HEK293 (cell line): ENCODE measurements around the gene TREH.
"Not testable (repeated sequence)": the region's sequence is repeated elsewhere in the genome, so short reads cannot be mapped to it uniquely, and the experiment has no call there.

ENCODE experiments used
- CTCF ChIA-PET: fragments of 350-600 bp; formaldehyde crosslinking; extraction: SDS; loops from one replicate; lab custom pipeline; 2021; ENCODE audit warnings: antibody characterized with exemption; lab: Yijun Ruan, JAX
- POLR2A ChIA-PET: fragments of 300-600 bp; formaldehyde crosslinking; extraction: SDS; loops from one replicate; lab custom pipeline; 2020; ENCODE audit warnings: antibody characterized with exemption, inconsistent platforms; lab: Yijun Ruan, JAX
- H3K27ac ChIP-seq: fragments of 200-500 bp; sonication (Bioruptor generic); 2 replicates; pipeline ENCODE4 v1.5.1; 2014; ENCODE audit warnings: low read depth, low read length, control low read depth, inconsistent platforms; ENCODE audit errors: extremely low read depth
- H3K36me3 ChIP-seq, 2 experiments: fragments of 200-500 bp in 1 of 2; sonication (Bioruptor generic) in 1 of 2; 1 replicate in 1 of 2; 2 replicates in 1 of 2; pipeline ENCODE4 v1.5.1; 2014 to 2017; ENCODE audit warnings: inconsistent platforms in 2 of 2, low read length in 2 of 2; ENCODE audit not compliant: control insufficient read depth in 2 of 2, insufficient read depth in 1 of 2
- H3K4me1 ChIP-seq: fragments of 200-500 bp; sonication (Bioruptor generic); 2 replicates; pipeline ENCODE4 v1.5.1; 2014; ENCODE audit warnings: mild to moderate bottlenecking, low read length, inconsistent platforms; ENCODE audit not compliant: control insufficient read depth, insufficient read depth
- H3K4me3 ChIP-seq: 2 replicates; pipeline ENCODE4 v1.5.1; 2011; ENCODE audit warnings: low read depth, mild to moderate bottlenecking, control low read depth, low read length, moderate library complexity
- H3K9me3 ChIP-seq: fragments of 200-500 bp; sonication (Bioruptor generic); 2 replicates; pipeline ENCODE4 v1.5.1; 2014; ENCODE audit warnings: low read depth, low read length, inconsistent platforms; ENCODE audit not compliant: control insufficient read depth, insufficient read depth
- IKZF3 ChIP-seq: fragments of 450-650 bp; IDR thresholded peaks from 2 replicates; pipeline ENCODE4 v1.5.0; 2018; ENCODE audit warnings: missing biosample characterization, mild to moderate bottlenecking, missing genetic modification characterization, moderate library complexity
- KLF1 ChIP-seq: fragments of 450-650 bp; formaldehyde crosslinking; IDR thresholded peaks from 2 replicates; pipeline ENCODE4 v1.5.1; 2016; ENCODE audit warnings: missing biosample characterization, missing genetic modification characterization
- RBAK ChIP-seq: fragments of 450-650 bp; formaldehyde crosslinking; IDR thresholded peaks from 2 replicates; pipeline ENCODE4 v1.5.1; 2016; ENCODE audit warnings: missing biosample characterization, missing genetic modification characterization
- SALL2 ChIP-seq: fragments of 450-650 bp; formaldehyde crosslinking; IDR thresholded peaks from 2 replicates; pipeline ENCODE4 v1.5.0; 2017; ENCODE audit warnings: missing biosample characterization, mild to moderate bottlenecking, missing genetic modification characterization, borderline replicate concordance
- ZNF324 ChIP-seq: fragments of 450-650 bp; formaldehyde crosslinking; IDR thresholded peaks from 2 replicates; pipeline ENCODE4 v1.5.1; 2016; ENCODE audit warnings: missing biosample characterization, missing genetic modification characterization
- ZNF416 ChIP-seq: fragments of 450-650 bp; formaldehyde crosslinking; IDR thresholded peaks from 2 replicates; pipeline ENCODE4 v1.5.1; 2016; ENCODE audit warnings: missing biosample characterization, missing genetic modification characterization

The TREH gene

GRCh38 chr11:118679483-118679882 is at the start of gene TREH:
TREH (minus strand) TSS chr11:118679650; CDS start chr11:118679627, 23 bp downstream.
- no peak for TF ChIP-seq SALL2 (tag by site-specific recombination)
- TF ChIP-seq ZNF416 (tag by site-specific recombination): no peak
- no peak for TF ChIP-seq IKZF3 (tag by site-specific recombination)
- no peak for TF ChIP-seq KLF1 (tag by site-specific recombination)
- TF ChIP-seq RBAK (tag by site-specific recombination): no peak
- no peak for TF ChIP-seq ZNF324 (tag by site-specific recombination)
- TF ChIP-seq, all 188 proteins: peak for 0
- CTCF ChIA-PET: no interaction called here
- no peaks in the 10 kb centered on the region for H3K9me3 ChIP-seq
- no peaks in the 10 kb centered on the region for H3K4me1 ChIP-seq
- no peaks in the 10 kb centered on the region for H3K36me3 ChIP-seq
- H3K27ac ChIP-seq: no peak within 1 kb of the TSS
- POLR2A ChIA-PET: no interaction called here
- no peak within 1 kb of the TSS for H3K4me3 ChIP-seq

- H3K36me3 ChIP-seq: not testable (repeated sequence)
- CTCF ChIA-PET: interaction anchor here (0.7 kb wide), 1 partner anchor 115 kb away, joined by 3 read pairs; no protein-coding TSS in a partner anchor
Measured at GRCh38 chr11:118728112-118728511, 48.7 kb upstream of the TREH start.

GRCh38 chr11:118727721-118728066 is 48.2 kb upstream of the TREH start:
- CTCF ChIA-PET, H3K9me3 ChIP-seq, H3K27ac ChIP-seq, H3K4me3 ChIP-seq, H3K36me3 ChIP-seq, POLR2A ChIA-PET, H3K4me1 ChIP-seq: not testable (repeated sequence)

More at GRCh38 chr11:118728112-118728511, 48.7 kb upstream of the TREH start:
- H3K27ac ChIP-seq, H3K9me3 ChIP-seq, POLR2A ChIA-PET, H3K4me1 ChIP-seq, H3K4me3 ChIP-seq: not testable (repeated sequence)

GRCh38 chr11:118727001-118727720 is 47.7 kb upstream of the TREH start:
- CTCF ChIA-PET, H3K9me3 ChIP-seq, H3K27ac ChIP-seq, H3K4me3 ChIP-seq, POLR2A ChIA-PET, H3K4me1 ChIP-seq, H3K36me3 ChIP-seq: not testable (repeated sequence)

- H3K4me1 ChIP-seq, POLR2A ChIA-PET, CTCF ChIA-PET, H3K9me3 ChIP-seq, H3K27ac ChIP-seq, H3K4me3 ChIP-seq, H3K36me3 ChIP-seq: not testable (repeated sequence)
Measured at GRCh38 chr11:118721478-118722015, 42.1 kb upstream of the TREH start.

GRCh38 chr11:118720740-118721139 is 41.3 kb upstream of the TREH start:
- CTCF ChIA-PET, POLR2A ChIA-PET: not testable (repeated sequence)

GRCh38 chr11:118720078-118720477 is 40.6 kb upstream of the TREH start:
- POLR2A ChIA-PET, H3K27ac ChIP-seq, H3K4me3 ChIP-seq: not testable (repeated sequence)

More at GRCh38 chr11:118720740-118721139, 41.3 kb upstream of the TREH start:
- H3K9me3 ChIP-seq, H3K27ac ChIP-seq, H3K4me1 ChIP-seq, H3K36me3 ChIP-seq, H3K4me3 ChIP-seq: not testable (repeated sequence)

GRCh38 chr11:118718562-118718961 is 39.1 kb upstream of the TREH start:
- H3K27ac ChIP-seq, CTCF ChIA-PET, H3K9me3 ChIP-seq, POLR2A ChIA-PET, H3K4me3 ChIP-seq, H3K36me3 ChIP-seq, H3K4me1 ChIP-seq: not testable (repeated sequence)

More at GRCh38 chr11:118720078-118720477, 40.6 kb upstream of the TREH start:
- H3K36me3 ChIP-seq, CTCF ChIA-PET, H3K4me1 ChIP-seq, H3K9me3 ChIP-seq: not testable (repeated sequence)

- CTCF ChIA-PET: interaction anchor here (1.0 kb wide), 1 partner anchor 212 kb away, joined by 3 read pairs; no protein-coding TSS in a partner anchor
Measured at GRCh38 chr11:118717733-118718132, 38.3 kb upstream of the TREH start.

GRCh38 chr11:118717221-118717620 is 37.8 kb upstream of the TREH start:
- H3K36me3 ChIP-seq, H3K27ac ChIP-seq, H3K9me3 ChIP-seq, H3K4me1 ChIP-seq, POLR2A ChIA-PET, H3K4me3 ChIP-seq: not testable (repeated sequence)
- CTCF ChIA-PET: interaction anchor here (0.9 to 1.0 kb wide), 2 partner anchors 28 to 213 kb away, joined by 3 read pairs; no protein-coding TSS in a partner anchor

More at GRCh38 chr11:118717733-118718132, 38.3 kb upstream of the TREH start:
- H3K4me1 ChIP-seq, H3K27ac ChIP-seq, H3K36me3 ChIP-seq, H3K4me3 ChIP-seq, H3K9me3 ChIP-seq, POLR2A ChIA-PET: not testable (repeated sequence)
